Spleen (tissue), 7 donors: ENCODE data around the gene PRKACA.

Source experiments
- POLR2A ChIP-seq, 3 donors: fragments of 450-650 bp; IDR thresholded peaks; one replicate each; pipeline ENCODE4 v1.5.1; 2017; ENCODE audit warnings: antibody characterized with exemption in 3 of 3, mild to moderate bottlenecking in 1 of 3
- POLR2AphosphoS5 ChIP-seq, 3 donors: sonication (generic); formaldehyde crosslinking; IDR thresholded peaks; one replicate each; pipeline ENCODE4 v1.5.1; 2017; ENCODE audit warnings: antibody characterized with exemption in 3 of 3
- TF ChIP-seq, protein P1 (sequence below), 11 experiments: fragments of 200-600 bp in 7 of 11; fragments of 450-650 bp in 4 of 11; sonication (generic) in 4 of 11; IDR thresholded peaks in 8 of 11; conservative IDR thresholded peaks in 3 of 11; 1 replicate in 7 of 11; 2 replicates in 4 of 11; pipeline versions ENCODE4 v1.4.0 to v1.8.0; 2016 to 2021; ENCODE audit warnings: antibody characterized with exemption in 11 of 11, inconsistent platforms in 4 of 11, mild to moderate bottlenecking in 1 of 11
- donor health status: DM: no; HTN: no; CAD: no; lungs with moderate emphysema.
- donor health status: DM: no; HTN: no; CAD: no.
- donor health status: DM: no; HTN: no; CAD: no.

- TF ChIP-seq, protein P1, sequence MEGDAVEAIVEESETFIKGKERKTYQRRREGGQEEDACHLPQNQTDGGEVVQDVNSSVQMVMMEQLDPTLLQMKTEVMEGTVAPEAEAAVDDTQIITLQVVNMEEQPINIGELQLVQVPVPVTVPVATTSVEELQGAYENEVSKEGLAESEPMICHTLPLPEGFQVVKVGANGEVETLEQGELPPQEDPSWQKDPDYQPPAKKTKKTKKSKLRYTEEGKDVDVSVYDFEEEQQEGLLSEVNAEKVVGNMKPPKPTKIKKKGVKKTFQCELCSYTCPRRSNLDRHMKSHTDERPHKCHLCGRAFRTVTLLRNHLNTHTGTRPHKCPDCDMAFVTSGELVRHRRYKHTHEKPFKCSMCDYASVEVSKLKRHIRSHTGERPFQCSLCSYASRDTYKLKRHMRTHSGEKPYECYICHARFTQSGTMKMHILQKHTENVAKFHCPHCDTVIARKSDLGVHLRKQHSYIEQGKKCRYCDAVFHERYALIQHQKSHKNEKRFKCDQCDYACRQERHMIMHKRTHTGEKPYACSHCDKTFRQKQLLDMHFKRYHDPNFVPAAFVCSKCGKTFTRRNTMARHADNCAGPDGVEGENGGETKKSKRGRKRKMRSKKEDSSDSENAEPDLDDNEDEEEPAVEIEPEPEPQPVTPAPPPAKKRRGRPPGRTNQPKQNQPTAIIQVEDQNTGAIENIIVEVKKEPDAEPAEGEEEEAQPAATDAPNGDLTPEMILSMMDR (IDR thresholded peaks at IDR 0.05 in 8 of 11, conservative IDR thresholded peaks at IDR 0.05 in 3 of 11) = no peak
- TF ChIP-seq POLR2A (IDR thresholded peaks at IDR 0.05) (no peak), POLR2AphosphoS5 (IDR thresholded peaks at IDR 0.05) (peak in 1 of 3 donors; percentile 8)
These were observed 39.6 kb upstream of the PRKACA start for GRCh38 chr19:14156971-14157717.
